HEK293 (cell line): Measurements from ENCODE around the gene CREB5.

Experiments used
- CTCF ChIA-PET: fragments of 350-600 bp; formaldehyde crosslinking; extraction: SDS; loops from one replicate; lab custom pipeline; 2021; ENCODE audit warnings: antibody characterized with exemption; lab: Yijun Ruan, JAX
- POLR2A ChIA-PET: fragments of 300-600 bp; formaldehyde crosslinking; extraction: SDS; loops from one replicate; lab custom pipeline; 2020; ENCODE audit warnings: antibody characterized with exemption, inconsistent platforms; lab: Yijun Ruan, JAX
- H3K27ac ChIP-seq: fragments of 200-500 bp; sonication (Bioruptor generic); 2 replicates; pipeline ENCODE4 v1.5.1; 2014; ENCODE audit warnings: low read depth, low read length, control low read depth, inconsistent platforms; ENCODE audit errors: extremely low read depth
- H3K36me3 ChIP-seq, 2 experiments: fragments of 200-500 bp in 1 of 2; sonication (Bioruptor generic) in 1 of 2; 1 replicate in 1 of 2; 2 replicates in 1 of 2; pipeline ENCODE4 v1.5.1; 2014 to 2017; ENCODE audit warnings: inconsistent platforms in 2 of 2, low read length in 2 of 2; ENCODE audit not compliant: control insufficient read depth in 2 of 2, insufficient read depth in 1 of 2
- H3K4me1 ChIP-seq: fragments of 200-500 bp; sonication (Bioruptor generic); 2 replicates; pipeline ENCODE4 v1.5.1; 2014; ENCODE audit warnings: mild to moderate bottlenecking, low read length, inconsistent platforms; ENCODE audit not compliant: control insufficient read depth, insufficient read depth
- H3K4me3 ChIP-seq: 2 replicates; pipeline ENCODE4 v1.5.1; 2011; ENCODE audit warnings: low read depth, mild to moderate bottlenecking, control low read depth, low read length, moderate library complexity
- H3K9me3 ChIP-seq: fragments of 200-500 bp; sonication (Bioruptor generic); 2 replicates; pipeline ENCODE4 v1.5.1; 2014; ENCODE audit warnings: low read depth, low read length, inconsistent platforms; ENCODE audit not compliant: control insufficient read depth, insufficient read depth
- MEIS1 ChIP-seq: sonication (generic); formaldehyde crosslinking; IDR thresholded peaks from 2 replicates; pipeline ENCODE4 v1.8.1; 2022; ENCODE audit warnings: missing genetic modification reagents, mild to moderate bottlenecking, borderline replicate concordance
- PATZ1 ChIP-seq: fragments of 450-650 bp; formaldehyde crosslinking; IDR thresholded peaks from 2 replicates; pipeline ENCODE4 v1.5.1; 2016; ENCODE audit warnings: missing biosample characterization, missing genetic modification characterization
- PRDM1 ChIP-seq: fragments of 450-650 bp; formaldehyde crosslinking; IDR thresholded peaks from 2 replicates; pipeline ENCODE4; 2016; ENCODE audit warnings: missing biosample characterization, missing genetic modification characterization
- PRDM2 ChIP-seq: fragments of 450-650 bp; formaldehyde crosslinking; IDR thresholded peaks from 2 replicates; pipeline ENCODE4 v1.5.1; 2016; ENCODE audit warnings: missing biosample characterization, missing genetic modification characterization, borderline replicate concordance
- REPIN1 ChIP-seq: fragments of 450-650 bp; formaldehyde crosslinking; IDR thresholded peaks from 2 replicates; pipeline ENCODE4 v1.5.1; 2017; ENCODE audit warnings: missing biosample characterization, missing genetic modification characterization, low read depth
- SCRT2 ChIP-seq: fragments of 450-650 bp; formaldehyde crosslinking; IDR thresholded peaks from 2 replicates; pipeline ENCODE4 v1.5.1; 2016; ENCODE audit warnings: missing biosample characterization, missing genetic modification characterization
- SP3 ChIP-seq: fragments of 450-650 bp; formaldehyde crosslinking; IDR thresholded peaks from 2 replicates; pipeline ENCODE4 v1.5.1; 2016; ENCODE audit warnings: missing biosample characterization, missing genetic modification characterization
- ZFHX2 ChIP-seq: fragments of 450-650 bp; formaldehyde crosslinking; conservative IDR thresholded peaks from 2 replicates; pipeline ENCODE4 v1.5.1; 2016; ENCODE audit warnings: missing biosample characterization, missing genetic modification characterization
- ZFP41 ChIP-seq: fragments of 450-650 bp; formaldehyde crosslinking; IDR thresholded peaks from 2 replicates; pipeline ENCODE4 v1.5.1; 2016; ENCODE audit warnings: missing biosample characterization, missing genetic modification characterization, borderline replicate concordance
- ZNF10 ChIP-seq: fragments of 450-650 bp; formaldehyde crosslinking; IDR thresholded peaks from 2 replicates; pipeline ENCODE4 v1.5.1; 2017; ENCODE audit warnings: missing biosample characterization, missing genetic modification characterization
- ZNF155 ChIP-seq: fragments of 450-650 bp; formaldehyde crosslinking; IDR thresholded peaks from 2 replicates; pipeline ENCODE4 v1.5.1; 2016; ENCODE audit warnings: missing biosample characterization, missing genetic modification characterization
- ZNF223 ChIP-seq: fragments of 450-650 bp; formaldehyde crosslinking; IDR thresholded peaks from 2 replicates; pipeline ENCODE4 v1.5.1; 2016; ENCODE audit warnings: missing biosample characterization, missing genetic modification characterization
- ZNF23 ChIP-seq: fragments of 450-650 bp; formaldehyde crosslinking; IDR thresholded peaks from 2 replicates; pipeline ENCODE4 v1.5.1; 2016; ENCODE audit warnings: missing biosample characterization, missing genetic modification characterization, borderline replicate concordance
- ZNF362 ChIP-seq: fragments of 450-650 bp; formaldehyde crosslinking; IDR thresholded peaks from 2 replicates; pipeline ENCODE4 v1.5.1; 2016; ENCODE audit warnings: missing biosample characterization, missing genetic modification characterization
- ZNF394 ChIP-seq: fragments of 450-650 bp; formaldehyde crosslinking; IDR thresholded peaks from 2 replicates; pipeline ENCODE4 v1.5.1; 2016; ENCODE audit warnings: missing biosample characterization, missing genetic modification characterization, mild to moderate bottlenecking, moderate library complexity, borderline replicate concordance
- ZNF449 ChIP-seq: fragments of 450-650 bp; formaldehyde crosslinking; IDR thresholded peaks from 2 replicates; pipeline ENCODE4 v1.5.1; 2017; ENCODE audit warnings: missing biosample characterization, mild to moderate bottlenecking, missing genetic modification characterization, moderate library complexity
- ZNF530 ChIP-seq: fragments of 450-650 bp; formaldehyde crosslinking; IDR thresholded peaks from 2 replicates; pipeline ENCODE4 v1.5.1; 2016; ENCODE audit warnings: low read depth, missing biosample characterization, missing genetic modification characterization
- ZNF548 ChIP-seq: fragments of 450-650 bp; formaldehyde crosslinking; IDR thresholded peaks from 2 replicates; pipeline ENCODE4 v1.5.1; 2016; ENCODE audit warnings: missing biosample characterization, missing genetic modification characterization
- ZNF596 ChIP-seq: fragments of 450-650 bp; IDR thresholded peaks from 2 replicates; pipeline ENCODE4 v1.5.0; 2018; ENCODE audit warnings: missing biosample characterization, mild to moderate bottlenecking, missing genetic modification characterization, moderate library complexity
- ZNF658 ChIP-seq: fragments of 450-650 bp; formaldehyde crosslinking; IDR thresholded peaks from 2 replicates; pipeline ENCODE4; 2016; ENCODE audit warnings: missing biosample characterization, missing genetic modification characterization
- ZNF660 ChIP-seq: fragments of 450-650 bp; IDR thresholded peaks from 2 replicates; pipeline ENCODE4 v1.5.1; 2018; ENCODE audit warnings: missing biosample characterization, mild to moderate bottlenecking, missing genetic modification characterization
- ZNF670 ChIP-seq: fragments of 450-650 bp; formaldehyde crosslinking; IDR thresholded peaks from 2 replicates; pipeline ENCODE4 v1.5.1; 2016; ENCODE audit warnings: missing biosample characterization, missing genetic modification characterization, low read depth
- ZNF677 ChIP-seq: fragments of 450-650 bp; IDR thresholded peaks from 2 replicates; pipeline ENCODE4 v1.5.0; 2018; ENCODE audit warnings: missing biosample characterization, mild to moderate bottlenecking, missing genetic modification characterization, moderate library complexity
- ZNF692 ChIP-seq: fragments of 450-650 bp; formaldehyde crosslinking; IDR thresholded peaks from 2 replicates; pipeline ENCODE4 v1.5.1; 2016; ENCODE audit warnings: missing biosample characterization, missing genetic modification characterization
- ZNF777 ChIP-seq: fragments of 450-650 bp; formaldehyde crosslinking; IDR thresholded peaks from 2 replicates; pipeline ENCODE4 v1.5.1; 2017; ENCODE audit warnings: missing biosample characterization, missing genetic modification characterization, borderline replicate concordance
- ZXDB ChIP-seq: fragments of 450-650 bp; formaldehyde crosslinking; IDR thresholded peaks from 2 replicates; pipeline ENCODE4 v1.5.1; 2016; ENCODE audit warnings: missing biosample characterization, missing genetic modification characterization

The CREB5 gene

GRCh38 chr7:28573651-28574301 is 161.5 kb downstream of the CREB5 start:
- Histone ChIP-seq H3K27ac (peak overlapping the region; percentile 80), H3K36me3 (no peaks in the 10 kb centered on the region), H3K4me3 (no peak overlapping the region; the same call in 1 of the 2 replicates), H3K4me1 (peaks cover 27% of the 10 kb centered on the region), H3K9me3 (no peaks in the 10 kb centered on the region)
- ChIA-PET CTCF (interaction anchor here (1.0 kb wide), 1 partner anchor 354 kb away, joined by 3 read pairs; no protein-coding TSS in a partner anchor), POLR2A (interaction anchor here (1.1 to 1.2 kb wide), 2 partner anchors 11 to 163 kb away, joined by 4 read pairs; no protein-coding TSS in a partner anchor)
- no peak for TF ChIP-seq ZNF530
- no peak for TF ChIP-seq REPIN1
- TF ChIP-seq ZNF670: no peak
- TF ChIP-seq ZNF155 (tag by site-specific recombination): no peak
- TF ChIP-seq ZNF223 (tag by site-specific recombination): no peak
- no peak for TF ChIP-seq ZNF548
- TF ChIP-seq ZFP41 (tag by site-specific recombination): no peak
- TF ChIP-seq ZNF394 (tag by site-specific recombination): no peak
- 0 out of 2 replicates have a peak, but pooled peaks have one; percentile 49 for TF ChIP-seq ZNF692 (tag by site-specific recombination)
- no peak for TF ChIP-seq SP3 (tag by site-specific recombination)
- TF ChIP-seq ZNF596: 0 out of 2 replicates have a peak, but pooled peaks have one; percentile 22
- TF ChIP-seq PRDM1 (tag by site-specific recombination): no peak
- TF ChIP-seq ZNF658 (tag by site-specific recombination): no peak
- no peak for TF ChIP-seq ZNF677
- no peak for TF ChIP-seq PATZ1 (tag by site-specific recombination)
- no peak for TF ChIP-seq ZNF777 (tag by site-specific recombination)
- TF ChIP-seq ZNF362 (tag by site-specific recombination): no peak
- no peak for TF ChIP-seq ZNF660 (tag by site-specific recombination)
- no peak for TF ChIP-seq ZNF10
- peak; percentile 32; the same call in 1 of the 2 replicates for TF ChIP-seq MEIS1
- TF ChIP-seq PRDM2: no peak
- TF ChIP-seq ZXDB (tag by site-specific recombination): peak; percentile 37
- TF ChIP-seq ZNF449 (tag by site-specific recombination): peak; percentile 86
- TF ChIP-seq ZFHX2 (tag by site-specific recombination): 0 out of 2 replicates have a peak, but pooled peaks have one; percentile 23
- 0 out of 2 replicates have a peak, but pooled peaks have one; percentile 6 for TF ChIP-seq SCRT2 (tag by site-specific recombination)
- no peak for TF ChIP-seq ZNF23 (tag by site-specific recombination)
